Measurements from ENCODE around the gene KIT. TPM values are rescaled to one million over a fixed set of nuclear protein-coding genes. Genes with fewer than 3 reads are reported as not detected.
"Not testable (repeated sequence)": the region's sequence is repeated elsewhere in the genome, so short reads cannot be mapped to it uniquely, and the experiment has no call there.

The KIT gene
- total RNA-seq, 4 donors from 2014 or later: 43.0 to 81.3 (median 59.3) TPM

DNA sequence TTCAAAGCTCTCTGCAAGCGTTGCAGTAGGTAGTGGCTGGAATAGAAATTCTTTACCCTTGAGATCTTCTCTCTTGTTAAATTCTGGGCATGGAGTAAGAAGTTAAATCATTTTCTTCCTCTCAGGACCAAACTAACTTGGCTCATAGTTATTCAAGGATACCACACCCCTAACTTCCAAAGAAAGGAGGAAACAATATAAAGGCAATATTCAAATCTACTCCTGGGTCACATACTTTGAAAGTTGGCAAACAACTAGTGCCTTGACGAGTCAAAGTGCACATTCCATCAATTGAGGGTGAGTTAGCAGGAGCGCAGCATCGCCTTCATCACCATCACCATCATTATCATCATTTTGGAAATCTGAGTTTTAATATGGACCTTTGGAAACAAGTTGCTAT lies 20.4 kb upstream of the KIT start:
- 69% methylated on average over 4 of the region's 4 CpGs for WGBS
- Histone ChIP-seq H3K4me3 (no peak overlapping the region), H3K9me3 (no peaks in the 10 kb centered on the region), H3K36me3 (no peaks in the 10 kb centered on the region), H3K27me3 (no peaks in the 10 kb centered on the region), H3K4me1 (no peaks in the 10 kb centered on the region), H3K27ac (replicated peaks in 1 of 4) (no peak overlapping the region)
- TF ChIP-seq, protein P1, sequence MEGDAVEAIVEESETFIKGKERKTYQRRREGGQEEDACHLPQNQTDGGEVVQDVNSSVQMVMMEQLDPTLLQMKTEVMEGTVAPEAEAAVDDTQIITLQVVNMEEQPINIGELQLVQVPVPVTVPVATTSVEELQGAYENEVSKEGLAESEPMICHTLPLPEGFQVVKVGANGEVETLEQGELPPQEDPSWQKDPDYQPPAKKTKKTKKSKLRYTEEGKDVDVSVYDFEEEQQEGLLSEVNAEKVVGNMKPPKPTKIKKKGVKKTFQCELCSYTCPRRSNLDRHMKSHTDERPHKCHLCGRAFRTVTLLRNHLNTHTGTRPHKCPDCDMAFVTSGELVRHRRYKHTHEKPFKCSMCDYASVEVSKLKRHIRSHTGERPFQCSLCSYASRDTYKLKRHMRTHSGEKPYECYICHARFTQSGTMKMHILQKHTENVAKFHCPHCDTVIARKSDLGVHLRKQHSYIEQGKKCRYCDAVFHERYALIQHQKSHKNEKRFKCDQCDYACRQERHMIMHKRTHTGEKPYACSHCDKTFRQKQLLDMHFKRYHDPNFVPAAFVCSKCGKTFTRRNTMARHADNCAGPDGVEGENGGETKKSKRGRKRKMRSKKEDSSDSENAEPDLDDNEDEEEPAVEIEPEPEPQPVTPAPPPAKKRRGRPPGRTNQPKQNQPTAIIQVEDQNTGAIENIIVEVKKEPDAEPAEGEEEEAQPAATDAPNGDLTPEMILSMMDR (IDR thresholded peaks at IDR 0.05): no peak
- TF ChIP-seq POLR2A (IDR thresholded peaks at IDR 0.05; ENCODE audit: low read depth) (no peak), EP300 (IDR thresholded peaks at IDR 0.05) (no peak), POLR2AphosphoS5 (IDR thresholded peaks at IDR 0.05) (no peak)
- intact Hi-C loops (cut with DNase I): no loop called here
- DNase-seq (ENCODE audit: extremely low spot score): no peak

DNA sequence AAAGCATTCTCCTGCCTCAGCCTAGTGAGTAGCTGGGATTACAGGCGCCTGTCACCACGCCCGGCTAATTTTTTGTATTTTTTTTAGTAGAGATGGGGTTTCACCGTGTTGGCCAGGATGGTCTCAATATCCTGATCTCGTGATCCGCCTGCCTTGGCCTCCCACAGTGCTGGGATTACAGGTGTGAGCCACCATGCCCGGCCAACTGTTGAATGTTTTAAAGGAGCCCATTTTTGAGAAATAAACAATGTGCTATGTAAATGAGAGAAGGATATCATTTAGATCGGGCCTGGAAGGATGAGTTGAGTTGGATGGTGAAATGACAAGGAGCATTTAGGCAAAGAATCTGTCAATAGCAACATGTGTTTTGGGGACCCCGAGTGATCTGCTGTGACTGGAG lies 16.7 kb upstream of the KIT start:
- H3K9me3 ChIP-seq; H3K36me3 ChIP-seq; intact Hi-C loops (cut with DNase I); DNase-seq (ENCODE audit: extremely low spot score); H3K27ac ChIP-seq (replicated peaks in 1 of 4); H3K4me1 ChIP-seq; H3K27me3 ChIP-seq; H3K4me3 ChIP-seq: not testable (repeated sequence)
- 93% methylated on average over 9 of the region's 9 CpGs for WGBS

DNA sequence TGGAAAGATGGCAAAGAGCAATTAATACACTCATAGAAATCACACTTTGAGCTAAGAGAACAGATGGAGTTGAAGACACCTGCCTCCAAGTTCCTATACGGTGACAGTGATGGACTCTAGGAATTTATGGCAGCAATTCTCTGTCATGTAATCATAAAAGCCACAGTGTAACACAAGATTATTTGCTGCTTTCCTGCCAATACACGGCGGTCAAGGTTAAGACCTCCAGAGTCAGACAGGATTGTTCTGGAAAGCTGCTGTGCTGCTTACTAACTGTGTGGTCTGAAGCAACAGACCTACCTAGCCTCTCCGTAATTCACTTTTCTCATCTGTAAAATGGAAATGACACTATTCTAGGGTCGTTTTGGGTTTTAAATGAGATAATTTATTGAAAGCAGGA lies 14.6 kb upstream of the KIT start:
- intact Hi-C loops (cut with DNase I): no loop called here
- no peaks in the 10 kb centered on the region for H3K27me3 ChIP-seq
- TF ChIP-seq EP300 (IDR thresholded peaks at IDR 0.05): no peak
- TF ChIP-seq, protein P1 (IDR thresholded peaks at IDR 0.05): no peak
- TF ChIP-seq POLR2AphosphoS5 (IDR thresholded peaks at IDR 0.05): no peak
- no peak for TF ChIP-seq POLR2A (IDR thresholded peaks at IDR 0.05; ENCODE audit: low read depth)
- H3K36me3 ChIP-seq: no peaks in the 10 kb centered on the region
- H3K9me3 ChIP-seq: no peaks in the 10 kb centered on the region
- peaks cover 0 to 4% (median 0%) of the 10 kb centered on the region in 4 donors for H3K4me1 ChIP-seq
- no peak for DNase-seq (ENCODE audit: extremely low spot score)
- H3K4me3 ChIP-seq: no peak overlapping the region
- 74% methylated on average over 5 of the region's 5 CpGs for WGBS
- no peak overlapping the region for H3K27ac ChIP-seq (replicated peaks in 1 of 4)

DNA sequence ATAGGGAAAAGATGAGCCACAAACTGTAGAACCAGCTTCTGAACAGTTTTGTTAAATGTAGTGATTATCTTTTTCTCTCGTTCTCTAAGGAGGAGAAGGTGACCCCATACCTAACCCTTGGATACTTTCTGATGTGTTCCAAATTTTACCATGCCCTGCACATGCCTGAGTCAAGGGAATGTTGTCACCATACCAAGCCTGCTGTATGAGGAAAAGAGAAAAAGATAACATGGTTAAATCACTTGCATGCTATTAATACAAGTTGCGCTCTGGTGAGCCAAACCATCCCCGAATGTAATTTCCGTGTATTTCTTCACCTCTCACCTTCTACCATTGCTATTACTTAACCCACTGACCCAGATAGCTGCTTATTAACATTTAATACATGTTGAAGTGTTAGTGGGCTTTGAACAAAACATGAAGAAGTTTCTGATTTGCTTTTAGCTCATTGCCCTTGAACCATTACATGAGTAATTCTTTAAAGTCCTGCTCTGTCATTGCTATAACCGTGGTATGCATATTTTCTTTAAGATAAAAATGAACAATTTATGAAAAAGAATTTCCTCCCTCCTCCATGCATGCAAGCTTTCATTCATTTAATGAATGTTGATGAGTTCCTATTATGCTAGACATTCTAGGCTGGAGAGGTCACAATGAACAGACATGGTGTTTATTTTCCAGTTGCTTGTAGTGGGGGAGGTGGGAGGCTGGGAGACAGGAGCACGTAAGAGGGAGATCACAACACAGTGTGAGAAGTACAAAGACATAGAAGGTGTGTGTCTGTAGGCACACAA lies 13.6 kb upstream of the KIT start:
- intact Hi-C loops (cut with DNase I): no loop called here
- 75% methylated on average over 6 of the region's 6 CpGs for WGBS
- peaks cover 0 to 4% (median 0%) of the 10 kb centered on the region in 4 donors for H3K4me1 ChIP-seq
- H3K27me3 ChIP-seq: no peaks in the 10 kb centered on the region
- H3K9me3 ChIP-seq: no peaks in the 10 kb centered on the region
- H3K27ac ChIP-seq (replicated peaks in 1 of 4): no peak overlapping the region
- no peak overlapping the region for H3K4me3 ChIP-seq
- no peaks in the 10 kb centered on the region for H3K36me3 ChIP-seq
- no peak for DNase-seq (ENCODE audit: extremely low spot score)
- TF ChIP-seq POLR2A (IDR thresholded peaks at IDR 0.05; ENCODE audit: low read depth): no peak
- TF ChIP-seq, protein P1 (IDR thresholded peaks at IDR 0.05): no peak

DNA sequence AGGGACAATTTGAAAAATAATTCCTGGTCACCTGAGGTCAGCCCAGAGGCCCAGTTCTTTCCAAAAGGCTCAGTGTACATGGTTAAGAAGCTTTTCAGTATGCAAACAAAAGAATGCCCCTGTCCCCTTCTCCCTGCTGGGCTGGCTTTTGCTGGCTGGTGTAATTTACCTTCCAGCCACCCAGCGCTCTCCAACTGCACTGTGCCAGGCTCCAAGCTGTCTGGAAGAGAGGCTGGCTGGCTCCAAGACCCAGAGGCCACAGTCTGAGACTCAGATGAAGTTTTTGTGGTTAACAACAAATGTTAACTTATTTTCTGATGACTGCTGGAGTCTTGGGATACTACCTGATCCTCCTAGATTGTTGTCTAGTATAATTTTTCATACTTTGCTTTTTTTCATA lies 11.9 kb upstream of the KIT start:
- Histone ChIP-seq H3K4me1 (peaks cover 0 to 4% (median 0%) of the 10 kb centered on the region in 4 donors), H3K27me3 (no peaks in the 10 kb centered on the region), H3K9me3 (no peaks in the 10 kb centered on the region), H3K36me3 (no peaks in the 10 kb centered on the region), H3K27ac (replicated peaks in 1 of 4) (no peak overlapping the region), H3K4me3 (no peak overlapping the region)
- intact Hi-C loops (cut with DNase I): no loop called here
- DNase-seq (ENCODE audit: extremely low spot score): no peak
- TF ChIP-seq, protein P1 (IDR thresholded peaks at IDR 0.05): no peak
- TF ChIP-seq POLR2A (IDR thresholded peaks at IDR 0.05; ENCODE audit: low read depth): no peak
- no peak for TF ChIP-seq POLR2AphosphoS5 (IDR thresholded peaks at IDR 0.05)
- TF ChIP-seq EP300 (IDR thresholded peaks at IDR 0.05): no peak
- 100% methylated on average over 1 of the region's 1 CpG for WGBS
